GM21825 (cell line): Measurements from ENCODE around the gene RPUSD2.

Source experiments
- ATAC-seq: cut with Tn5 transposase; IDR thresholded peaks from one replicate; pipeline ENCODE4 v1.9.1; 2021; ENCODE audit warnings: mild to moderate bottlenecking, moderate library complexity; ENCODE audit not compliant: unreplicated experiment

Gene RPUSD2

DNA sequence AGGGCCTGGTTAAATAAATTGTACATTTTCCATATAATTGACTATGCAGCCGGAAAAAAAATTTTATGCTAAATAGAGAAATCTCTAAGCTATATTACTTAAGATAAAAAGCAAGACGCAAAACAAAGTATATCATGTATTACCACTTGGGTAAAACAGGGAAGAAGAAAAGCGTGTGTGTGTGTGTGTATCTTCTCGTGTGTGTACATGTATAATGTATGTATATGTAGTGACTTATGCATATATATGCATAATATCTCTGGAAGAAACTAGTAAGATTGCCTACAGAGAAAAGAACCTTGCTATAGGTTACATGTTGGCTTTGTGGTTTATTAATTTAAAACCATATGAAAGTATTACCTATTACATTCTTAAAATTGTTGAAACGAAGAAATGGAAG is 44.0 kb downstream of the RPUSD2 start:
- ATAC-seq: no peak

DNA sequence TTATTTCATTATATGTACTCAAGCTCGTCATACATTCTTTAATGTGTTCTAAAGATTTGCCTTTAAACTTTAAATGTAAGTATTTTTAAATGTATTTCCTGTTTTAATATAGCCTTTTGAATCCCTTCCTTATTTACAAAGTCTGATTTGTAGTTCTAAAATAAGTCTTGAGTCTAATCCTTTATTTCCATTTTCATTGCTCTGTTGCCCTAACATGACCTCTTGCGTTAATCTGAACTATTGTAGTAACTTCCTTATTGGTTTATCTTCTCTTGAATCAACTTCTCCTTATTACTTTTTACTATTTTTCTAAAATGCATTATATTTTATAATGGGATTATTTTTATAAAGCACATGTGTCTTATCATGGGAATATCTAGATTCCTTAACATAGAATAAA is 48.9 kb downstream of the RPUSD2 start:
- ATAC-seq: no peak

DNA sequence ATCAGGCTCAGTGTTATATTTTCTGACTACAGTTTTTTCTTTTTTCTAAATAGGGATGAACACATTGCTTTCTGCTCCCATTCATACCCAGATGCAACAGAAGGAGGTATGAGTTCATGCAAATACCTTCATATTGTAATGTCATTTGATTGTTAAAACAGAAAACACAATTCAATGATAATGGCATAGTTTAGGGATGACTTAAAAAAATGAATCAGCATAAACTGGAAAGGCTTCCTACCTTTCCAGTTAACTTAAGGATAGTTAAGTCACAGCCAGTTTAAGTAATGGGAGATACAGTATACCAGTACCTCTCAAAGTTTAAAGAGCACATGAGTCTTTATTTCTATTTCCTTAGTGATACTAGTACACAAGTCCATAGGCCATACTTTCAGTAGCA is 49.8 kb downstream of the RPUSD2 start:
- ATAC-seq: no peak

DNA sequence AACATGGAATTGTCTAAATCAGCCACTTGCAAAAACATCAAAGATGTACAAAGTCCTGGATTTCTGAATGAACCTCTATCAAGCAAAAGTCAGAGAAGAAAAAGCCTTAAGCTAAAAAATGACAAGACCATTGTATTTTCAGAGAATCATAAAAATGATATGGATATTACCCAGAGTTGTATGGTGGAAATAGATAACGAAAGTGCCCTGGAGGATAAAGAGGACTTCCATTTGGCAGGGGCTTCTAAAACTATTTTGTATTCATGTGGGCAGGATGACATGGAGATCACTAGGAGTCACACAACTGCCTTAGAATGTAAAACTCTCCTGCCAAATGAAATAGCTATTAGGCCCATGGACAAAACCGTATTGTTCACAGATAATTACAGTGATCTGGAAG is 54.3 kb downstream of the RPUSD2 start:
- no peak for ATAC-seq
